Loucy (cell line): Measurements from ENCODE around the gene LRBA.

ENCODE experiments used
- CTCF ChIP-seq: fragments of 200-600 bp; sonication (generic); conservative IDR thresholded peaks from 2 replicates; pipeline ENCODE4 v1.5.1; 2014; ENCODE audit warnings: mild to moderate bottlenecking, antibody characterized with exemption, low read length
- EZH2phosphoT487 ChIP-seq: fragments of 200-600 bp; IDR thresholded peaks from 2 replicates; pipeline ENCODE4 v1.6.1; 2018; ENCODE audit warnings: antibody characterized with exemption, mild to moderate bottlenecking, moderate library complexity, borderline replicate concordance

GRCh38 chr4:150390531-150390910 is 624.6 kb downstream of the LRBA start:
- TF ChIP-seq CTCF (no peak), EZH2phosphoT487 (no peak)
